Endothelial cell of hepatic sinusoid (primary cell): Measurements from ENCODE around the gene DIP2A.

Experiments used
- in situ Hi-C: cut with HindIII; loops from 2 replicates; pipeline ENCODE4 v1.10.0; 2017; ENCODE audit warnings: low sequenced_read_pairs

DIP2A gene

DNA sequence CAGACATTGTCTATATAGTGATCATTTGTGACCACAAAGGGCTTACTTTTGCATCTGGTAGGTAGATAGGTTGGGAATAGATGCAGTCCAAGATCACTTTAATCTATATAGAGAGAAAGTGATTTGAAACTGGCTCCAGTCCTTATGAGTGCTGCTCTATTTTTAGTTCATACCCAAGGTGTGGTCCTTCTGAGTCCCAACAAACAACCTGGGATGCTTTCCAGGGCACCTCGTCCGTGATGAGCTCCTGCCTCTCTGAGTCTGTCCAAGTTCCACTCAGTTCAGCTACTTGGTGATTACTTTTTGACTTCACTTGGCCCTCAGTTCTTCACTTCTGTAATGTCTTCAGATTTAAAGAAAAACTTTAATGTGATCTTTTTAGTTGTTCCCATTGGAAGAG, 20.2 kb downstream of the DIP2A start:
- in situ Hi-C loops, result no loop called here

DNA sequence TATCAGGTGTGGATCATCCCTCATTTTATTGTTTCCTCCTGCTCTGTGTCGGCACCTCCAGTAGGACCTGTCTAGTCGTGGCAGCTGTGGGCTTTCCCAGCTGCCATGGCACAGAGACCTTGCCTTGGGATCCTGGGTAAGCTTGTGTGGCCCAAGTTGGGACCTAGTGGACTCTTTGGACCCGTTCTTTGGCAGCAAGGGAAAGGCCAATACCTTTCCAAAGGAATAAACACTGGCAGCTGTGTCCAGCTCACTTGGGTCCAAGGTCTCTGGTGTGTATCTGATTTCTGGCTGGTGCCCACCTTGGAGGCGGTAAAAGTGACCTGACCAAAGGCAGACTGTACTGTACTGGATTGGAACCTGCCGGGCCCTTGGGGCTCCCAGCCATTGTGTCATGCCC, 21.8 kb downstream of the DIP2A start:
- in situ Hi-C loops, result loop anchor here (5.0 kb wide), 1 partner anchor 63 kb away; no protein-coding TSS in a partner anchor

DNA sequence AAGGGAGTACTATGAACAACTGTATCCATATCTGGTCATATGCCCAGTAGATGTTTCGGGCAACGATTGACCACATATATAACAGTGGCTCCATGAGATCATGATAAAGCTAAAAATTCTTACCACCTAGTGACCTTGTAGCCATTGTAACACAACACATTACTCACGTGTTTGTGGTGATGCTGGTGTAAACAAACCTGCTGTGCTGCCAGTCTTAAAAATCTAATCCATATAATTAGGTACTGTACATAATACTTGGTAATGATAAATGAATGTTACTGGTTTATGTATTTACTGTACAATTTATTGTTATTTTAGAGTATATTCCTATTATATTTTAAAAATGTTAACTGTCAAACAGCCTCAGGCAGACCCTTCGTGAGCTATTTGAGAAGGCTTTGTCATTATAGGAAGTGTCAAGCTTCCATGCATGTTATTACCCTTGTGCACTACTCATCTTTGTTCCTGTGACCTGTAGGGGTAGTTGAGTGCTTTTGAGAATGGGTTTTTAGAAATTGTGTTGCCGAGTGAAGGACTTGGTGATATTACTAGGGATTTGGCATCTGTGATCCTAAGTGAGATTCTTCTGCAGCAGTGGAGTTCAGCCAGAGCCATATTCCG, 23.6 kb downstream of the DIP2A start:
- in situ Hi-C loops, result loop anchor here (5.0 kb wide), 1 partner anchor 65 kb away; no protein-coding TSS in a partner anchor

DNA sequence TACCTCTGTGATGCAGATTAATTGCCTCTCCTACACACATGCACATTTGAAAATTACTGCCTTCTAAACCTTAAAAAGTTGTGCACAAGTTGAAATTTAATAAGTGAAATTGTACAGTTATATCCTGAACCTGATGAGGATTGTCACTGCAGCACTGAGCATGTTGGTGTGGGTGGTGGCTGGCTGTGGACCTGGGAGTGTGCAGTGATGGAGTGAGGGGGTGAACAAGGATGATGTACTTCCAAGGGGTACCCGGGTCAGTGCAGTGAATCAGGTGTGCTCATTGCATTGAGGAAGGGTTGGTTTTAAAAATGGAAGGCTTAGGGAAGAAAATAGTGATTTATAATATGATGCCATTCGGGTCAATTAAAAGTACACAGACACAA, 24.1 kb downstream of the DIP2A start:
- in situ Hi-C loops, result loop anchor here (5.0 kb wide), 1 partner anchor 66 kb away; no protein-coding TSS in a partner anchor

DNA sequence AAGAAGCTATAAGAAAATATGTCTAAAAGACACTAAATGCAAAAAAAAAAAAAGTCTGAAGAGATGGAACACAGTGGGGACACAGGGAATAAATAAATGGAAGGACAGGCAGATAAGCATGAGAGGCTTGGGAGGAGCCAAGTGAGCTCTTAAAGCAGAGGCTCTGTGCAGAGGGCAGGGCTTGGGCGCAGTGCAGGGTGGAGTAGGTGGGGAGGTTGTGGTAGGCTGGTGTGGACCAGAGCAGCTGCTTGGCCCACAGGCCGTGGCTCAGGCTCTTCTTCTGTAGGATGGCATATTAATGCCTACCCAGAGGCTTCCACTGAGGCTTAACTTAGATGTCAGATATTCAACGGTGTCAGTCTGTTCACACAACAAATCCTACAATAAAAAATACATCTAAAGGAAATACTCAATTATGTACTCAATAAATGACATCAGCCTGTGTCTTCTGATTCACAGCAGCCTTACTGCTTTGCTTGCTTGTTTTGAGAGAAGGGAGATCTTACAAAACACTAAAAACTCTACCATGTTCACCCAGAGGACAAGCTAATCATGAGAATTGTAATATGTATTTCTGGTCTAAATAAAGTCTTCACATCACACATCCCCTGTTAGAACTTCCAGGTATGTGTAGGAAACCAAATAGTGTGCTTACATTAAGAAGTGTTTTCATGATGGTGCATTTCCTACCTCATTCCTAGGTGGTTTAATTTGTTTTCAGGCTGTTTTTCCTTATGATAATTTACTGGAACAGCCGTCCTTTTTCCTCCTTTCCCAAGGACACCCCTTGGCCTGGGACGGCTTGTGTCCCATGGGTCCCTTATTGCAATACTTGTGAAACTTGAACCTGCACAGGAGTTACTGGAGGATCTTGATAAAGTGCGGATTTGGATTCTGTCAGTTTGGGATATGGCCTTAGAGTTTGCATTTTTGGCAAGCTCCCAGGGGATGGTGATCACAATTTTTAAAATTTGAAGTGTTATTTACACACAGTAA, 24.9 kb downstream of the DIP2A start:
- in situ Hi-C loops, result loop anchor here (5.0 kb wide), 1 partner anchor 66 kb away; no protein-coding TSS in a partner anchor

DNA sequence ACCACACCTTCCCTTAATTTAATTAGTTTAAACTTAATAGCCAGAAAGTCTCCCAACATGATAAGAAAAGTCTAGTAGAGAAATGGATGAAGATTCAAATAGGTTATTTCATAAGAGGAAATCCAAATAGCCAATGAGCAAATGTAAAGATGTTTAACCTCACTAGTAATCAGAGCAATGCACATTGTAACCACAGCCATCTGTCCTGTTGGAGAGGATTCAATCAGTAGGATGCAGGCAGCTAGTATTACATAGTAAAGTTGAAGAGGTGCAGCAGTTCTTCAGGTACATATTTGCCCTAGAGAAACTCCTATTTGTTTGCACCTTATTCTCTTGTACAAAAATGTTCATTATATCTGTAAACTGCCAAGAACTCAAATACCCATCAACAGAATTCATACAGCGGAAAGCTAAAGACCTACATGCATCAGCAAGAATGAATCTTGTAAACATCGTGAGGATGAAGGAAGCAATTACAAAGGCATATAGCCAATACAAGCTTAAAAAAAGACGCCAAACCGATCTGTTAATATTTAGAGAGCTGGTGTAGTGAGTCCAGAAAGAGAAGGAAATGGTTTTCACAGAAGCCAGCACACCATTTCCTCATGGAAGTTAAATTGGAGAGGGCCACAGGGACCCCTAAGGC, 27.9 kb downstream of the DIP2A start:
- in situ Hi-C loops, result no loop called here

DNA sequence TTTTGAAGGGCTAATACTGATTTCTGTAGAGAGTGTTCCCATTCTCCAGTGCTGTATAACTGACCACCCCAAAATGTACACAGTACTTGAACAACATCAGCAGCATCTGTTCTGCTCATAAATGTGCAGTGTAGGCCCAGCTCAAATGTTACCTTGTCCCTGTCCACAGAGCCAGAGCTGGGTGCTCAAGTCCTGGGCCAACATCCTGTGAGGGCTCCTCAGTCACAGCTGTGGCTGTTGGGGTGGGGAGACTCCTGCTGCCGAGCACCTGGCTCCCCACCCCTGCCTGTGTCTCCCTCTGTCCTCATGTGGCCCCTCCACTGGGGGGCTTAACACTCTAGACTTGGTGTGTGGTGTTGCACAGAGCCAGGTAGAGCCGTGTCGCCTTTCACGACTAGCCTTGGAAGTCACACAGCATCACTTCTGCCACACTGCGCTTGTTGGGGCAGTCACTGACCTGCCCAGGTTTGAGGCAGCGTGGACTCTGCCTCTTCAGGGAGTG, 30.5 kb downstream of the DIP2A start:
- in situ Hi-C loops, result no loop called here

DNA sequence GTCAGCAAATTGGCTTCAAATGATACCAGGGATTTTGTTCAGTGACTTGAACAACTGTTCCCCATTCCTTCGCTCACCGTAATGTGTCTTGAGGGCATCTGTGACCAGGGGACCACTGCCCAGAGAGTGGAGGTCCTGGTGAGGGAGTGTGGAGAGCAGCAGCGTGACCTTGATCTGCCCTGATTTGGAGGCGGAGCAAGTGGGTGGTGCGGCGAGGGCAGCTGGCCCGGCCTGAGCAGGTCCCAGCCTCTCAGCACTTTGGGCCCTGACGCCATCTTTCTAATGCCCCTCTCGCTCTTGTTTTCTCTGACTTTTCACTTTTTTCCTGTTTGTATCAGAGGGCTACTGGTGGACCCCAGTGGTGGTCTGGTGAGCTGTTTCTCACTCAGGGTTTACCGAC, 31.1 kb downstream of the DIP2A start:
- in situ Hi-C loops, result no loop called here

DNA sequence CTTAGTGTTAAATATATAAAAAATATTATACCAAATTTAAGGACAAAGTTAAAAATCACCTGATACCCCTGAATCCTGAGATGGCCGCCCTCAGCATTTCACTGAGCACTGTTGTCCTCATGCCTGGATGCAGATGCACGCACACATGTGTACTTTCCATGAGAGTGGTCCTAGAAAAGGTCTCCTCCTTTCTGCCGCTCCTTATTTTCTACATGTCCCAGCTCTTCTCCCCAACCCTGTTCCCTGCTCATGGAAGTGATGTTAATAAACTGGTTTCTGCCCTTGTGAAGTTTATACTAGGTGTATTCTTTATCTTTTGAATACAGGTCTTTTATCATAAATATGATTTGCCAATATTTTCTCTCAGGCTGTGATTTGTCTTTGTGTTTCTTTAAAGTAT, 32.9 kb downstream of the DIP2A start:
- in situ Hi-C loops, result no loop called here

DNA sequence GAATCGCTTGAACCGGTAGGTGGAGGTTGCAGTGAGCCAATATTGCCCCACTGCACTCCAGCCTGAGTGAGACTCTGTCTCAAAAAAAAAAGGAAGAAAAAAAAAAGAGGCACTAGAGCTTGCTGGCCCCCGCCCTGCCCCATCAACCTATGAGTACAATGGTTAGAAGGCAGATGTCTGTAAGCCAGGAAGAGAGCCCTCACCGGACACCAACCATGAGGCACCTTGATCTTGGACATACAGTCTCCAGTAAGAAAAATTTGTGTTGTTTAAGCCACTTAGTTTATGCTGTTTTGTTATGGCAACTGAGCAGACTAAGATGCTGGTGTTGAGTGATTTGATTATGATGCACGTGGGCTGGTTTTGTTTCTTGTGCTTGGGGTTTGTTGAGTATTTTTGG, 34.2 kb downstream of the DIP2A start:
- in situ Hi-C loops, result no loop called here

DNA sequence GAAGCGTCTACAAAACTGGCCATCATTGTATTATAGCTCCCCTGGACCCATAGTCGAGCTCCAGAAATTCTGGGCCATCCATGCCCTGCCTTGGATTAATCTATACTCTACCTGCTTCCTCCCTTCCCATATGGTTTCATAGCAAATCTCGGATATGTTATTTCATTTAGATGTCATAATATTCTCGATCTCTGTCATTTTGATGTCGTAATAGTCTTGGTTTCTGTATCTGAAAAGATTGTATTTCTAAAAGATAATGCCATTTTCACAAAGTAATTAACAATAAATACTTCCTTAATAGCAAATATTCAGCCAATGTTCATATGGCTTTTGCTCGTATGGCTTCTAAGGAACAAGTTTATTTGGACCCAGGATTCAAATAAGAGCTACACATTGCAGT, 35.1 kb downstream of the DIP2A start:
- in situ Hi-C loops, result no loop called here

DNA sequence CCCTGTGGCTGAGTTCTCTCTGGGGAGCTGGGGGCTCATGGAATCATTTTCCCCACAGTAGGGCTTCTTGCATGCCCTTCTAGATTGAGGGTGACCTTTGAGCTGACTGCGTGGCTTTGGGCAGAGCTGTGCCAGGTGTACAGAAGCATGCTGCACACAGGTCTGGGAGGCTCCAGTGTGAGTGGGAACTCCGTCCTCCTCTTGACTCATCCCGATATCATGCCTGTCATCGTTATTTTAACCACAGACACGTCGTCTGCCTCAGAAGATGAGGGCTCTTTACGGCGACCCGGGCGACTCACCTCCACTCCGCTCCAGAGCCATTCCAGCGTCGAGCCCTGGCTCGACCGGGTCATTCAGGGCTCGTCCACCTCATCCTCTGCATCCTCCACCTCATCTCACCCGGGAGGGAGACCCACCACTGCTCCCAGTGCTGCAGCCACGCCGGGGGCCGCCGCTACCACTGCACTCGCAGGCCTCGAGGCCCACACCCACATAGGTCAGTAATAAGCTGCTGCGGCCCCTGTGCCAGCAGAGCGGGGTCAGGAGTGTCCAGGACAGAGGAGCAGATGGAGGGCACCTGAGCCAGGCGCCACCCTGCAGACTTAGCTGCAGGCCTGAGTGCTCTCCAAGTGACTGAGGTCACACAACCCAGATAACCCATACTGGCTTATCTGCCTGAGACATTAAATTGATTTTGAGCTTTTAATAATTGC, 39.8 kb downstream of the DIP2A start:
- in situ Hi-C loops, result no loop called here

DNA sequence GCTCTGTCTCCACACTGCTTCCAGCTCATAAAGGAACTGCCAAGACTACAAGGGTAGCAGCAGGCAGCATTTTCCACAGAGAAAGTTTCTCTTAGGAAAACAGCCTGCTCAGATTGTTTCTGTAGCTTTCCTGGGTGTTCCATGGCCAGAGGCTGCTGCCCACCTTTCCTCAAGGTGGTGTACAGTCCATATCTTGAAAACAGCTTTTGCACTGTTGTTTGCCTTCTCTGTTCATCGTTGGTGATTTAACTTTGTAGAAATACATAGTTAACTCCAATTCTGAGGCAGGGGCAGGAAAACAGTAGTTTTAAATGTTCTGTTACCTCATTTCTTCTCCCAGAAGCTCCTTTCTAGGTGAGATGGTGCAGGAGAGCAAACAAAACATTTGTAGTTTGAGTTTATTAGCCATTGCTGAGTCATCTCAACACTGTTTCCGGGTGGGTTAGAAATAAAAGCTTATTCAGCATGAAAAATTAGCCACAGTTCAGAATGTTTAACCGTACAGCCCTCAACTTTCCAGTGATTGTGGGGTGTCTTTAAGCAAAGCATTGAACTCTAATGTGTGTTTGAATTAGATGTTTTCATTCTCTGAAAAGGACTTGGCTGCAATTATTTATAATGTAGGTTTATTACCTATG, 41.7 kb downstream of the DIP2A start:
- in situ Hi-C loops, result no loop called here

DNA sequence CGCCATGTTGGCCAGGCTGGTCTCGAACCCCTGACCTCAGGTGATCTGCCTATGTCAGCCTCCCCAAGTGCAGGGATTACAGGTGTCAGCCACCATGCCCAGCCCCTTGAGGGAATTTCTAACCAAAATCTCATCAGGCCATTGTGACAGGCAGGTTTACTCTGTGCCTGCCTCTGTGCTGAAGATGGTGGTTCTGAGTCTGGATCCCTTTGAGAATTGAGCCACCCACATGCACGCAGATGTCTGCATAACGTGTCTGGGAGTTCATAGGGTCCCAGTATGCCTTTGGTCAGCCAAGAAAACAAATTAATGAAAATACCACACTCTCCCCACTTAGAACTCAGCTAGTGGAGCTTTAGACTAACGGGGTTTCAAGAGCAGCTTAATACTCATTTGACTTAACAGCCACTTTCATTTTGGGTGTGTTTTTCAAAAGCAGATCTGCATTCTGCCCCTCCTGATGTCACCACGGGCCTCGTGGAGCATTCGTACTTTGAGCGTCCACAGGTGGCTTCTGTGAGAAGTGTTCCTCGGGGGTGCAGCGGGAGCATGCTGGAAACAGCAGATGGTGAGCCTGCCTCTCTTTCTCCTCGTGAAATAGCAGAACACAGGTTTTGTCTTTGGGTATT, 45.3 kb downstream of the DIP2A start:
- in situ Hi-C loops, result no loop called here

DNA sequence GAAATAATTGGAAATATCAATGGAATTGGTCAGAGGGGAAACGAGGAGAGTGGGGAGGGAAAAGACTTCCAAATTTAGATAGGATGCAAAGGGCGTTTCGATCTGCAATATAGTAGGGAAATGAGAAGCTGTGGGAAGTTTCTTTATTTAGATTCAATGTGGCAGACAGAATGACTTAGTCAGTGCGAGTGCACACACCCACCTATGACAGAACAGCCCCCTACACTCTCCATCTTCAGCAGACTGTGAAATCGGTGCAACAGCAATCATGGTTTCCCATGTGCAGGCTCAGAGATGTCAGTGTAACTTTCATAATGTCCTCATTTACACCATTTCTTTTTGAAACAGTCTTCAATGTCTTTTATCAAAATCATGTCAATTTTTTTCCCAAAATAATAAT, 46.0 kb downstream of the DIP2A start:
- in situ Hi-C loops, result no loop called here

DNA sequence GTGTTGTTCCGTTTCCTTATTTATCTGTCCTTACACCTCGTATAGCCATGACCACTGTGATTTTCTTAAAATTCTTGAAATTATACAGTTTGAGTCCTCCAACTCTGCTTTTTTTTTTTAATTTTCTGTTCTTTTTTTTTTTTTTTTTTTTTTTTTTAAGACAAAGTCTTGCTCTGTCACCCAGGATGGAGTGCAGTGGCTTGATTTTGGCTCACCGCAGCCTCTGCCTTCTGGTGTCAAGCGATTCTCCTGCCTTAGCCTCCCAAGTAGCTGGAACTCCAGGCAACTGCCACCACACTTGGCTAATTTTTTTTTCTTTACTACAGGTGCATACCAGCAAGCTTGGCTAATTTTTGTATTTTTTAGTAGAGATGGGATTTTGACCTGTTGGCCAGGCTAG, 48.9 kb downstream of the DIP2A start:
- in situ Hi-C loops, result no loop called here

DNA sequence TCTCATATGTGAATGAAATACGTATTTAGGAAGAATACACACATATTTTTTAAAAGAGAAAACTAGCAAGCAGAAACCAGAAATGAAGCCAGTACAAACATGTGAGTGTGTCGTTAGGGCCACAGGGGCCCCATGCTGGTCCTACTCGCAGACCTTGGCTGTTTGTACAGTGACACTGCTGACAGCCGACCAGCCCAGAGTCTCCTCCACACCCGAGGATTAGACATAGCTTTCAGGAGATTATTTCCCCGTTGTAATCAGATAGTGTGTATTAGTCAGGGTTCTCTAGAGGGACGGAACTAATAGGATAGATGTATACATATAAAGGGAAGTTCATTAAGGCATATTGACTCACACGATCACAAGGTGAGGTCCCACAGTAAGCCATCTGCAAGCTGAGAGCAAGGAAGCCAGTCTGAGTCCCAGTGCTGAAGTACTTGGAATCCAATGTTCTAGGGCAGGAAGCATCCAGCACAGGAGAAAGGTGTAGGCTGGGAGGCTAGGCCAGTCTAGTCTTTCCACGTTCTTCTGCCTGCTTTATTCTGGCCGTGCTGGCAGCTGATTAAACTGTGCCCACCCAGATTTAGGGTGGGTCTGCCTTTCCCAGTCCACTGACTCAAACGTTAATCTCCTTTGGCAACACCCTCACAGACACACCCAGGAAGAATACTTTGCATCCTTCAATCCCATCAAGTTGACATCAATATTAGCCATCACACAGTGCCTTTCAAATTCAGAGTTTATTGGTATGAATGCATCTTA, 51.2 kb downstream of the DIP2A start:
- in situ Hi-C loops, result no loop called here

DNA sequence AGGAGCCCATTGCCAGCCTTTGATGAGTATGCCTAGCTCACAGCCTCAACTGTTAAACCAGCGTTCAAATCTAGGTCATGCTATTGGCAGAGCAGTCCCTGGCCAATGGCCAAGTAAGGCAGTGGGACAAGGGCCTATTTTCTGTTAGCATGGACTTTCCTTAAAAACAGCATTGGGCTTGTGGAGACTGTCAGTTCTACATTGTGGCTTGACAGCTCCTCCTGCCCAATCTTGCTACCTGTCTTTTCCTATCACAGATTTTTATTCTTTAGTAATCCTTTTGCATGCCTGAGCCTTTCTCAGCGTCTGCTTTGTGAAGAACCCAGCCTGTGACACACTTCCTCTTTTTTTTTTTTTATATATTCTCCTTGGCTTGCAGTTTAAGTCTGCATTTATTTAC, 56.4 kb downstream of the DIP2A start:
- in situ Hi-C loops, result no loop called here

DNA sequence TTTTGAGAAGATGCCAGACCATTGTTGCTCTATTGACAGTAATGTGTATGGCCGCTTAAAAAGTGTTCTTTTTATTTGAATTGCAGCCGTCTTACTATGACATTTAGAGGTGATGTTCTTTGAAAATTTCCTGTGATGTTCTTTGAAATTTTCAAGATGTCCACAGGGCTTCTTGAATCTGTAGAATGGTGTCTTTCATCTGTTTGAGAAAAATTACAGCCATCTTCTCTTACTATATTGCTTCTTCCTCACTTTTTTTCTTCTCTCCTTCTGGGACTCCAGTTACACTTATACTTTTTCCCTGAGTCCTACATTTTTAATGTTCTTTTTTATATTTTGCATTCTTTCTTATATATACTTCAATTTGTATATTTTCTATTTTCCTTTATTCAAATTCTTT, 57.4 kb downstream of the DIP2A start:
- in situ Hi-C loops, result no loop called here
